GM12878 (cell line): ENCODE results near the gene SMARCD1. TPM values are rescaled to one million over a fixed set of nuclear protein-coding genes. Genes with fewer than 3 reads are reported as not detected.

Experiments used
- ATAC-seq: fragments of 200-7000 bp; cut with Tn5 transposase; 3 replicates; pipeline ENCODE4 v1.9.1; 2020; ENCODE audit warnings: mild to moderate bottlenecking, moderate library complexity
- BruUV-seq: library from RNA; stranded (reverse); fragments of 400-500 nt; replicated peaks from 2 replicates; lab custom pipeline; 2021; lab: Mats Ljungman, UMichigan
- CTCF ChIA-PET: fragments of 300-600 bp; sonication (Branson Sonifier 250); formaldehyde crosslinking; extraction: SDS; loops from one replicate; lab custom pipeline; 2021; ENCODE audit warnings: inconsistent platforms; lab: Yijun Ruan, JAX
- POLR2A ChIA-PET: fragments of 350-600 bp; formaldehyde crosslinking; extraction: SDS; loops from one replicate; lab custom pipeline; 2021; ENCODE audit warnings: inconsistent platforms; lab: Charles Lee
- RAD21 ChIA-PET: fragments of 300-600 bp; sonication (Branson Sonifier 250); formaldehyde crosslinking; loops from one replicate; lab custom pipeline; 2023; ENCODE audit warnings: antibody characterized with exemption; ENCODE audit not compliant: unreplicated experiment; lab: Charles Lee
- SMC1A ChIA-PET: fragments of 300-600 bp; sonication (Branson Sonifier 250); formaldehyde crosslinking; loops from one replicate; lab custom pipeline; 2023; ENCODE audit not compliant: unreplicated experiment, uncharacterized antibody; lab: Charles Lee
- DNase-seq: peaks from one replicate; pipeline ENCODE4 v3.0.0-alpha.2; 2011; ENCODE audit warnings: low read depth, low spot score
- FAIRE-seq: peaks from 3 replicates; lab custom pipeline; 2011; peaks lifted over from hg19 to GRCh38; lab: Jason Lieb, UNC
- H2AFZ ChIP-seq: 2 replicates; pipeline ENCODE4 v1.6.0; 2011; ENCODE audit warnings: low read depth, low read length, control low read depth; ENCODE audit not compliant: control insufficient read depth
- H3K27ac ChIP-seq: 2 replicates; pipeline ENCODE4 v1.5.1; 2011; ENCODE audit warnings: control low read depth; ENCODE audit not compliant: control insufficient read depth, insufficient read depth
- H3K27me3 ChIP-seq, 2 experiments: replicated peaks in 1 of 2; 2 replicates each; pipeline versions ENCODE4 v1.6.0 to v1.6.1; 2011; ENCODE audit warnings: low read length in 1 of 2; ENCODE audit not compliant: control insufficient read depth in 2 of 2, insufficient read depth in 2 of 2
- H3K36me3 ChIP-seq, 2 experiments: 2 replicates each; pipeline ENCODE4 v1.5.1; 2011; ENCODE audit warnings: low read length in 1 of 2; ENCODE audit not compliant: control insufficient read depth in 2 of 2, insufficient read depth in 2 of 2
- H3K4me1 ChIP-seq: 2 replicates; pipeline ENCODE4 v1.6.1; 2011; ENCODE audit warnings: mild to moderate bottlenecking, low read length, moderate library complexity, mixed read lengths; ENCODE audit not compliant: control insufficient read depth, insufficient read depth
- H3K4me2 ChIP-seq: 2 replicates; pipeline ENCODE4 v1.6.0; 2011; ENCODE audit warnings: control low read depth; ENCODE audit not compliant: control insufficient read depth, insufficient read depth
- H3K4me3 ChIP-seq: fragments of 200-600 bp; sonication (generic); 2 replicates; pipeline ENCODE4 v1.5.1; 2016
- H3K79me2 ChIP-seq: 2 replicates; pipeline ENCODE4 v1.6.0; 2011; ENCODE audit warnings: low read length; ENCODE audit not compliant: control insufficient read depth, insufficient read depth
- H3K9ac ChIP-seq: 2 replicates; pipeline ENCODE4 v1.8.0; 2011; ENCODE audit warnings: low read length, control low read depth, mixed read lengths; ENCODE audit not compliant: control insufficient read depth, insufficient read depth
- H3K9me3 ChIP-seq: replicated peaks from 3 replicates; pipeline ENCODE4 v1.5.1; 2011; ENCODE audit warnings: mild to moderate bottlenecking, low read length; ENCODE audit not compliant: control insufficient read depth, insufficient read depth
- H4K20me1 ChIP-seq: 2 replicates; pipeline ENCODE4 v1.6.0; 2011; ENCODE audit not compliant: control insufficient read depth, insufficient read depth
- CBX5 ChIP-seq: sonication (generic); IDR thresholded peaks from 2 replicates; pipeline ENCODE4 v1.6.1; 2016; ENCODE audit warnings: low read depth, moderate library complexity, mild to moderate bottlenecking, inconsistent platforms
- CHD1 ChIP-seq: IDR thresholded peaks from 2 replicates; pipeline ENCODE4 v1.6.1; 2012; ENCODE audit warnings: low read depth, low read length, improper control_type of control experiment
- E4F1 ChIP-seq: fragments of 450-650 bp; IDR thresholded peaks from 2 replicates; pipeline ENCODE4 v1.6.1; 2018; ENCODE audit warnings: borderline replicate concordance, mild to moderate bottlenecking; ENCODE audit not compliant: partially characterized antibody
- ESRRA ChIP-seq: IDR thresholded peaks from 2 replicates; pipeline ENCODE4 v1.6.1; 2012; ENCODE audit warnings: mild to moderate bottlenecking, low read length, improper control_type of control experiment
- ETV6 ChIP-seq, 2 experiments: fragments of 450-650 bp in 1 of 2; IDR thresholded peaks in 1 of 2; conservative IDR thresholded peaks in 1 of 2; 2 replicates each; pipeline ENCODE4 v1.6.1; 2014; ENCODE audit warnings: antibody characterized with exemption in 1 of 2, borderline replicate concordance in 1 of 2, low read depth in 1 of 2, mild to moderate bottlenecking in 1 of 2, moderate library complexity in 1 of 2
- MEF2A ChIP-seq: IDR thresholded peaks from 2 replicates; pipeline ENCODE4 v1.6.1; 2011; ENCODE audit warnings: low read depth, mild to moderate bottlenecking, low read length, moderate library complexity; ENCODE audit not compliant: insufficient read depth
- MTA3 ChIP-seq: IDR thresholded peaks from 2 replicates; pipeline ENCODE4 v1.6.1; 2012; ENCODE audit warnings: low read length, inconsistent platforms, borderline replicate concordance
- PRDM15 ChIP-seq: fragments of 450-650 bp; formaldehyde crosslinking; IDR thresholded peaks from 2 replicates; pipeline ENCODE4 v1.4.0; 2020; ENCODE audit warnings: mild to moderate bottlenecking, moderate library complexity
- RUNX3 ChIP-seq: IDR thresholded peaks from 2 replicates; pipeline ENCODE4 v1.6.1; 2012; ENCODE audit warnings: low read length, inconsistent platforms
- SMC3 ChIP-seq: IDR thresholded peaks from 2 replicates; pipeline ENCODE4 v1.6.1; 2011; ENCODE audit warnings: low read length, improper control_type of control experiment, borderline replicate concordance
- SUPT20H ChIP-seq: IDR thresholded peaks from 2 replicates; pipeline ENCODE4 v1.6.1; 2011; ENCODE audit warnings: low read depth, mild to moderate bottlenecking, low read length, moderate library complexity, borderline replicate concordance; ENCODE audit not compliant: control insufficient read depth
- TBL1XR1 ChIP-seq: IDR thresholded peaks from 2 replicates; pipeline ENCODE4 v1.6.1; 2012; ENCODE audit warnings: low read depth, low read length, improper control_type of control experiment
- YBX1 ChIP-seq: fragments of 450-650 bp; IDR thresholded peaks from 2 replicates; pipeline ENCODE4 v1.6.1; 2016; ENCODE audit warnings: antibody characterized with exemption
- ZNF207 ChIP-seq: fragments of 450-650 bp; IDR thresholded peaks from 2 replicates; pipeline ENCODE4 v1.6.1; 2014; ENCODE audit warnings: antibody characterized with exemption, mild to moderate bottlenecking, borderline replicate concordance
- WGBS: methylation state at CpG from one replicate; pipeline ENCODE4 v1.1.6; 2016; ENCODE audit warnings: low lambda C conversion rate; ENCODE audit not compliant: insufficient replicate concordance, insufficient coverage; ENCODE audit errors: missing lambda C conversion rate; 5-methylcytosine and 5-hydroxymethylcytosine counted together
- in situ Hi-C: fragments of 300-500 bp; cut with MboI; formaldehyde crosslinking; loops from 9 replicates; pipeline ENCODE4 v1.14.3; 2018; ENCODE audit warnings: mixed read lengths
- intact Hi-C: fragments of 100-400 bp; cut with micrococcal nuclease; formaldehyde crosslinking; loops from one replicate; pipeline ENCODE4 v1.14.2; 2022; ENCODE audit not compliant: unreplicated experiment
- polyA plus RNA-seq, 11 experiments: library from polyadenylated mRNA; depleted of rRNA in 4 of 11; unstranded in 6 of 11; stranded (reverse) in 5 of 11; fragments of >200 nt; fragmentation: Nextera tagmentation in 4 of 11; fragmentation: Illumina TruSeq in 1 of 11; extraction: Ambion mirVana in 4 of 11; extraction: Trizol in 1 of 11; gene quantifications; 1 replicate in 1 of 11; 2 replicates in 10 of 11; pipeline versions ENCODE4 v1.2.1 to v1.2.3, GENCODE V29; 2011 to 2016; ENCODE audit warnings: inconsistent platforms in 2 of 11, missing spikeins in 2 of 11, low read depth in 1 of 11
- total RNA-seq, 4 experiments: library from RNA; depleted of rRNA in 3 of 4; stranded (reverse); fragments of >200 nt in 3 of 4; fragmentation: Illumina TruSeq in 1 of 4; extraction: Trizol in 1 of 4; gene quantifications; 2 replicates each; pipeline versions ENCODE4 v1.2.1 to v1.2.3, GENCODE V29; 2013 to 2021

Gene SMARCD1
- total and polyA plus RNA-seq, 10 of the 15 experiments (the other 5 are each of a cell fraction or from before 2014, with no cell fraction given): 1.4 to 92.4 (median 58.9) TPM

GRCh38 chr12:50061946-50062686, 23.0 kb upstream of the SMARCD1 start:
- ChIA-PET RAD21 (interaction anchor here (1.3 kb wide), 1 partner anchor 96 kb away, joined by 3 read pairs; no protein-coding TSS in a partner anchor), SMC1A (no interaction called here), POLR2A (no interaction called here), CTCF (interaction anchor here (1.8 to 4.5 kb wide), 2 partner anchors 24 to 95 kb away, joined by 11 to 16 read pairs; no protein-coding TSS in a partner anchor)
- Histone ChIP-seq H3K9me3 (no peaks in the 10 kb centered on the region), H4K20me1 (no peaks in the 10 kb centered on the region), H3K4me1 (0 out of 2 replicates have a peak, but pooled peaks cover under 1% of the 10 kb centered on the region), H3K27me3 (peaks cover under 1 to 9% of the 10 kb centered on the region in 2 experiments; a peak in 3 of 4 replicates), H3K79me2 (no peaks in the 10 kb centered on the region), H3K4me2 (no peak overlapping the region), H2AFZ (no peak overlapping the region), H3K27ac (no peak overlapping the region), H3K9ac (no peak overlapping the region), H3K4me3 (no peak overlapping the region), H3K36me3 (no peaks in the 10 kb centered on the region)
- BruUV-seq: no TSS peak
- ATAC-seq: no peak
- no peak for DNase-seq
- 25% methylated on average over 6 of the region's 6 CpGs for WGBS
- intact Hi-C loops: no loop called here
- in situ Hi-C loops: no loop called here
- FAIRE-seq: no peak
- no peak for TF ChIP-seq PRDM15 (CRISPR knock-in tag)
- TF ChIP-seq YBX1: no peak
- no peak for TF ChIP-seq ZNF207
- no peak for TF ChIP-seq ETV6 (conservative IDR thresholded peaks at IDR 0.05 in 1 of 2, IDR thresholded peaks at IDR 0.05 in 1 of 2; ENCODE audit: borderline replicate concordance in 1 of 2, low read depth in 1 of 2)
- TF ChIP-seq MTA3: no peak
- TF ChIP-seq CHD1: no peak
- no peak for TF ChIP-seq CBX5
- no peak for TF ChIP-seq SMC3
- no peak for TF ChIP-seq SUPT20H
- TF ChIP-seq ESRRA: no peak
- no peak for TF ChIP-seq TBL1XR1
- TF ChIP-seq E4F1: no peak
- TF ChIP-seq MEF2A: no peak
- TF ChIP-seq RUNX3: no peak
